Measurements from ENCODE around the gene PPP1R1C.

The PPP1R1C gene

DNA sequence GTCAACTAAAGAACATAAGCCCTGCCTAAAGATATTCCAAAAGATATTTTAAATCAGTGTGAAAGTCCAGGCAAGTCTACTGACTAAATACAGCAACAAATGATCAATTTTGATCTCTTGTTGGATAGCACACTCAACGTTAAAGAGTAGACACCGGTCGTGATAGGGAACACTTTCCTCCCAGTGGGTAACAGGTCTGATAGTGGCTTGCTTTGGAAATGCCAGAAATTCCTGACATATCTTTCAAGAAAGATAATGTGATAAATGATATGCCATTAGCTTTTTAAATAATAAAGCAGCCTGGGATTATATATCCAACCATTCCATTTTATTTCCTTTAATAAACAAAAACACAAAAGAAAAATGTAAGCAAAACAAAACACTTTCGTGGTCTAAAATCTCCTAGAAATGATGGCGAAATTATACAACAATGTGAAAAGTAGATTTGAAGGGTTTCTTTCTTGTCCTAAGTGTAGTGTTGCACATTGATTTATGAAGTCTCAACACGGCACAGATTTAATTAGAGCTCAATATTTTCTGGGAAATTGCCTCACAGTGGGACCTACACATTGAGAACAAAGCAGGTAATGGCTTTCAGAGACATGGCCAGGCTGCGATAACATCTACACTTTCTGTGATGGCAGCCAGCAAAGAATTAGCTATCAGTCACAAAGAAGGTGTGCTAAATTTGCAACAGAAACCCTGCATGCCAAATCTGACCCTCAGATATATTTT lies 158.6 kb downstream of the PPP1R1C start:
- TF ChIP-seq FOXK2 (IDR thresholded peaks at IDR 0.05): no peak
- TF ChIP-seq CTBP1 (IDR thresholded peaks at IDR 0.05; ENCODE audit: borderline replicate concordance): no peak
- TF ChIP-seq SUZ12 (IDR thresholded peaks at IDR 0.05): no peak
- TF ChIP-seq LEF1 (IDR thresholded peaks at IDR 0.05; ENCODE audit: borderline replicate concordance): no peak
- no peak for TF ChIP-seq NFRKB (IDR thresholded peaks at IDR 0.05)
- no peak for TF ChIP-seq BHLHE40 (IDR thresholded peaks at IDR 0.05; ENCODE audit: borderline replicate concordance)
- no peak for TF ChIP-seq SP1 (IDR thresholded peaks at IDR 0.05)
- no peak for TF ChIP-seq ARNT (IDR thresholded peaks at IDR 0.05)
- TF ChIP-seq HDGF (IDR thresholded peaks at IDR 0.05; ENCODE audit: borderline replicate concordance): no peak
- TF ChIP-seq FOXA1 (IDR thresholded peaks at IDR 0.05): no peak
- TF ChIP-seq FOXM1 (IDR thresholded peaks at IDR 0.05; ENCODE audit: borderline replicate concordance): no peak
- no peak for TF ChIP-seq L3MBTL2 (conservative IDR thresholded peaks at IDR 0.05)
- no peak for TF ChIP-seq ELF4 (IDR thresholded peaks at IDR 0.05)
- no peak for TF ChIP-seq ZNF384 (IDR thresholded peaks at IDR 0.05)
- TF ChIP-seq TARDBP (IDR thresholded peaks at IDR 0.05): no peak
- DNase-seq (ENCODE audit: extremely low spot score): peak; percentile 7
- CTCF ChIA-PET: interaction anchor here (1.4 kb wide), 1 partner anchor 67 kb away, joined by 3 read pairs; no protein-coding TSS in a partner anchor
- POLR2A ChIA-PET: no interaction called here

DNA sequence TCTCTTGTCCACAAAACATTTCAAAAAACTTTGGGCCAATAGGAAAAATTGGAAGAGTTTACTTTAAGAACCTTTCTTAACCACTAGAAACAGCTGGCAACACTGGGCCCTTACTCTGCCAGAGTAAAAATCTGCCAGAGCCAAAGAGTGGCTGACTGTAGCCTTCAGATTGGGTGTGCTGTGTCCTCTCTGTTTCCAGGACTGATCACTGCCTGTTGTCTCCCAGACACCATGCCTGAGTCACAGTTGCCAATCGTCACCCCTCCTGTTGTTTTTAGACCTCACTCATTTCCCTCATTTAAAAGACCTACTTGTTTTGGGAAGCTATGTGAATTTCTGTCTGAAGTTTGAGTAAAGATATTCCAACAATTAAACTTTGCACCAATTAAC lies 159.1 kb downstream of the PPP1R1C start:
- no peak for TF ChIP-seq ELF4 (IDR thresholded peaks at IDR 0.05)
- no peak for TF ChIP-seq FOXA1 (IDR thresholded peaks at IDR 0.05)
- TF ChIP-seq L3MBTL2 (conservative IDR thresholded peaks at IDR 0.05): no peak
- TF ChIP-seq ARNT (IDR thresholded peaks at IDR 0.05): no peak
- TF ChIP-seq FOXM1 (IDR thresholded peaks at IDR 0.05; ENCODE audit: borderline replicate concordance): no peak
- no peak for TF ChIP-seq TARDBP (IDR thresholded peaks at IDR 0.05)
- TF ChIP-seq FOXK2 (IDR thresholded peaks at IDR 0.05): no peak
- no peak for TF ChIP-seq NFRKB (IDR thresholded peaks at IDR 0.05)
- TF ChIP-seq BHLHE40 (IDR thresholded peaks at IDR 0.05; ENCODE audit: borderline replicate concordance): no peak
- no peak for TF ChIP-seq HDGF (IDR thresholded peaks at IDR 0.05; ENCODE audit: borderline replicate concordance)
- TF ChIP-seq, protein P1, sequence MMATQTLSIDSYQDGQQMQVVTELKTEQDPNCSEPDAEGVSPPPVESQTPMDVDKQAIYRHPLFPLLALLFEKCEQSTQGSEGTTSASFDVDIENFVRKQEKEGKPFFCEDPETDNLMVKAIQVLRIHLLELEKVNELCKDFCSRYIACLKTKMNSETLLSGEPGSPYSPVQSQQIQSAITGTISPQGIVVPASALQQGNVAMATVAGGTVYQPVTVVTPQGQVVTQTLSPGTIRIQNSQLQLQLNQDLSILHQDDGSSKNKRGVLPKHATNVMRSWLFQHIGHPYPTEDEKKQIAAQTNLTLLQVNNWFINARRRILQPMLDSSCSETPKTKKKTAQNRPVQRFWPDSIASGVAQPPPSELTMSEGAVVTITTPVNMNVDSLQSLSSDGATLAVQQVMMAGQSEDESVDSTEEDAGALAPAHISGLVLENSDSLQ (IDR thresholded peaks at IDR 0.05): no peak
- TF ChIP-seq LEF1 (IDR thresholded peaks at IDR 0.05; ENCODE audit: borderline replicate concordance): no peak
- DNase-seq (ENCODE audit: extremely low spot score): peak; percentile 12
- POLR2A ChIA-PET: no interaction called here
- CTCF ChIA-PET: interaction anchor here (0.6 to 1.4 kb wide), 2 partner anchors 67 to 213 kb away, joined by 3 read pairs; no protein-coding TSS in a partner anchor

DNA sequence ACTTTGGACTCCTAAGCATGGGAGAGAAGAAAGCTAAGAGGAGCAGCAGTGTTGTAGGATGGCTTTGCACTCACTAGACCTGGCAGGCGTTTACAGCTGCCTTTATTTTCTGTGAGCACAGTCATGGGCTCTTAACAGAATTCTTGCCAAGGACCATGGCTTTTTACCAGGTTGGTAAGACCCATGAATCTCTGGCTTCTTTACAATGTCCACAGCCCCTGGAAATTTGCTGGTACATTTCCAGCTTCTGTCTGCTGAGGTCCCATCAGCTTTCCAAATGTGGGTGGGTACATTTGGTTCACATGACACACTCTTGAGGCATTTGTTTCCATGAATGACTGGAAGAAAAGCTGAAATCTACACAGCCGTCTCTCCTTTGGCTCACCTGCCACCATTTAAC lies 162.7 kb downstream of the PPP1R1C start:
- DNase-seq (ENCODE audit: extremely low spot score): no peak
- ChIA-PET POLR2A (no interaction called here), CTCF (no interaction called here)
- TF ChIP-seq ZNF384 (IDR thresholded peaks at IDR 0.05): no peak
- TF ChIP-seq SUZ12 (IDR thresholded peaks at IDR 0.05): no peak
- no peak for TF ChIP-seq L3MBTL2 (conservative IDR thresholded peaks at IDR 0.05)
- no peak for TF ChIP-seq BHLHE40 (IDR thresholded peaks at IDR 0.05; ENCODE audit: borderline replicate concordance)
- no peak for TF ChIP-seq TARDBP (IDR thresholded peaks at IDR 0.05)
- no peak for TF ChIP-seq NFRKB (IDR thresholded peaks at IDR 0.05)
- no peak for TF ChIP-seq SP1 (IDR thresholded peaks at IDR 0.05)
- TF ChIP-seq CTBP1 (IDR thresholded peaks at IDR 0.05; ENCODE audit: borderline replicate concordance): no peak
- no peak for TF ChIP-seq FOXK2 (IDR thresholded peaks at IDR 0.05)
- TF ChIP-seq ARNT (IDR thresholded peaks at IDR 0.05): no peak
- no peak for TF ChIP-seq LEF1 (IDR thresholded peaks at IDR 0.05; ENCODE audit: borderline replicate concordance)
- no peak for TF ChIP-seq ELF4 (IDR thresholded peaks at IDR 0.05)
- TF ChIP-seq HDGF (IDR thresholded peaks at IDR 0.05; ENCODE audit: borderline replicate concordance): no peak
- TF ChIP-seq FOXA1 (IDR thresholded peaks at IDR 0.05): no peak

DNA sequence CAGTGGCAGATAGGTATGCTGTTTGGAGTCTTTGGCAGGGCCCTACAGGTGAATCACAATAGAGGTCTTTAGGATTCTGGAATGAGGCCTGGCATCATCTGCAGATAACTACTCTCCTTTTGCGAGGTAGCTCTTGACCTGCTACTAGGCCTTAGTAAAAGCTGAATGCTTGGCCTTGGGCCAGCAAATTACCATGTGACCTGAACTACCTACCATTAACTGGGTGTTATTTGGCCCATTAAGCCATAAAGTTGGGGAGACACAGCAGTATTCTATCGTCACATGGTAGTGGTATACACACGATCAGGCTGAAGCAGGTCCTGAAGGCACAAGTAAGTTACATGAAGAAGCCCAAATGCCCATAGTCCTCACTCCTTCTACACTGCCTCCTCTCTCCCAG lies 178.2 kb downstream of the PPP1R1C start:
- no peak for DNase-seq (ENCODE audit: extremely low spot score)
- ChIA-PET CTCF (no interaction called here), POLR2A (no interaction called here)
- TF ChIP-seq ZNF384 (IDR thresholded peaks at IDR 0.05) (no peak), L3MBTL2 (conservative IDR thresholded peaks at IDR 0.05) (no peak), ARNT (IDR thresholded peaks at IDR 0.05) (no peak), LEF1 (IDR thresholded peaks at IDR 0.05; ENCODE audit: borderline replicate concordance) (no peak), SP1 (IDR thresholded peaks at IDR 0.05) (no peak), FOXK2 (IDR thresholded peaks at IDR 0.05) (no peak), SUZ12 (IDR thresholded peaks at IDR 0.05) (no peak), ELF4 (IDR thresholded peaks at IDR 0.05) (no peak), FOXM1 (IDR thresholded peaks at IDR 0.05; ENCODE audit: borderline replicate concordance) (no peak), CTBP1 (IDR thresholded peaks at IDR 0.05; ENCODE audit: borderline replicate concordance) (no peak), BHLHE40 (IDR thresholded peaks at IDR 0.05; ENCODE audit: borderline replicate concordance) (no peak), FOXA1 (IDR thresholded peaks at IDR 0.05) (no peak), NFRKB (IDR thresholded peaks at IDR 0.05) (no peak), TARDBP (IDR thresholded peaks at IDR 0.05) (no peak), HDGF (IDR thresholded peaks at IDR 0.05; ENCODE audit: borderline replicate concordance) (no peak)
- TF ChIP-seq, protein P1 (IDR thresholded peaks at IDR 0.05): no peak

DNA sequence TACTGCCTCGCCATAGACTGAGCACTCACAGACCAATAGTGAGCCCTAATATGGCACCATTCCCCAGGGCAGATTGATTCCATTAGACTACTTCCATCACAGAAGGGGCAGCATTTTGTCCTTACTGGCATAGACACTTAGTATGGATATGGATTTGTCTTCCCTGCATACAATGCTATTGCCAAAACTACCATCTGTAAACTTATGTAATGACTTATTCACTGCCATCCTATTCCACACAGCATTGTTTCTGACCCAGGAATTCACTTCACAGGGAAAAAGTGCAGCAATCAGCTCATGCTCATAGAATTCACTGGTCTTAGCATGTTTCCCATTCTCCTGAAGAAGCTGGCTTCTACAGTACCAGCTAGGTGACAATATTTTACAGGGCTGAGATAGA lies 179.0 kb downstream of the PPP1R1C start:
- ChIA-PET POLR2A (no interaction called here), CTCF (no interaction called here)
- no peak for DNase-seq (ENCODE audit: extremely low spot score)
- TF ChIP-seq BHLHE40 (IDR thresholded peaks at IDR 0.05; ENCODE audit: borderline replicate concordance) (no peak), NFRKB (IDR thresholded peaks at IDR 0.05) (no peak), FOXA1 (IDR thresholded peaks at IDR 0.05) (no peak), LEF1 (IDR thresholded peaks at IDR 0.05; ENCODE audit: borderline replicate concordance) (no peak), HDGF (IDR thresholded peaks at IDR 0.05; ENCODE audit: borderline replicate concordance) (no peak), SP1 (IDR thresholded peaks at IDR 0.05) (no peak), TARDBP (IDR thresholded peaks at IDR 0.05) (no peak), FOXM1 (IDR thresholded peaks at IDR 0.05; ENCODE audit: borderline replicate concordance) (no peak), CTBP1 (IDR thresholded peaks at IDR 0.05; ENCODE audit: borderline replicate concordance) (no peak)
- TF ChIP-seq, protein P1 (IDR thresholded peaks at IDR 0.05): no peak

Data from HEK293T (cell line).